ENCODE measurements around the gene GP9. TPM values are rescaled to one million over a fixed set of nuclear protein-coding genes. Genes with fewer than 3 reads are reported as not detected.
A peak's percentile ranks its signal among the peaks of the same experiment; 100 is the strongest.

The GP9 gene
- total RNA-seq, 1 experiment from 2014 or later = not detected

DNA sequence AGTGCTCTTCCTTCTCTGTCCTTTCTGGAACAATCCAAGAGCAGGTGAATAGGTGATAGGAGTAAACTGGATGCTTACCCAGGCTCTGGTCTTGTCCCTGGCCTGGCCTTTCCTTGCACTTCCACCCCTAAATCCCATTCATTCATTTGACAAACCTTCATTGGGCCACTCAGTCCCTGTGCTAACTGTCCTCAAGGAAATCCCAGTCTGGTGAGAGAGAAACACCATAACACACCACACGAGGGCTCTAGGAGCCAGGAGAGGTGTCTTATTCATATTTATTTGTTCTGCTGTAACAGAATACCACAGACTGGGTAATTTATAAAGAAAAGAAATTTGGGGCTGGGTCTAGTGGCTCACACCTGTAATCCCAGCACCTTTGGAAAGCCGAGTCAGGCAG lies 36.7 kb upstream of the GP9 start:
- TF ChIP-seq, protein P1, sequence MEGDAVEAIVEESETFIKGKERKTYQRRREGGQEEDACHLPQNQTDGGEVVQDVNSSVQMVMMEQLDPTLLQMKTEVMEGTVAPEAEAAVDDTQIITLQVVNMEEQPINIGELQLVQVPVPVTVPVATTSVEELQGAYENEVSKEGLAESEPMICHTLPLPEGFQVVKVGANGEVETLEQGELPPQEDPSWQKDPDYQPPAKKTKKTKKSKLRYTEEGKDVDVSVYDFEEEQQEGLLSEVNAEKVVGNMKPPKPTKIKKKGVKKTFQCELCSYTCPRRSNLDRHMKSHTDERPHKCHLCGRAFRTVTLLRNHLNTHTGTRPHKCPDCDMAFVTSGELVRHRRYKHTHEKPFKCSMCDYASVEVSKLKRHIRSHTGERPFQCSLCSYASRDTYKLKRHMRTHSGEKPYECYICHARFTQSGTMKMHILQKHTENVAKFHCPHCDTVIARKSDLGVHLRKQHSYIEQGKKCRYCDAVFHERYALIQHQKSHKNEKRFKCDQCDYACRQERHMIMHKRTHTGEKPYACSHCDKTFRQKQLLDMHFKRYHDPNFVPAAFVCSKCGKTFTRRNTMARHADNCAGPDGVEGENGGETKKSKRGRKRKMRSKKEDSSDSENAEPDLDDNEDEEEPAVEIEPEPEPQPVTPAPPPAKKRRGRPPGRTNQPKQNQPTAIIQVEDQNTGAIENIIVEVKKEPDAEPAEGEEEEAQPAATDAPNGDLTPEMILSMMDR (conservative IDR thresholded peaks at IDR 0.05) = peak; percentile 41; the same call in 2 of the 3 replicates
- Histone ChIP-seq H2AFZ (ENCODE audit: low read length) (no peak overlapping the region), H3T11ph (ENCODE audit: low read length) (no peak overlapping the region), H4K20me1 (ENCODE audit: control insufficient read depth, insufficient read depth, insufficient read length) (no peaks in the 10 kb centered on the region), H4K5ac (ENCODE audit: insufficient read length, low read depth, low read length) (no peak overlapping the region), H2AK5ac (ENCODE audit: insufficient read length, low read length) (no peak overlapping the region), H3K4ac (ENCODE audit: low read depth, low read length) (no peak overlapping the region), H3K79me2 (ENCODE audit: insufficient read depth, low read length) (no peaks in the 10 kb centered on the region), H2BK5ac (ENCODE audit: insufficient read length, low read length) (no peak overlapping the region), H3K56ac (ENCODE audit: insufficient read length, low read depth, low read length) (no peak overlapping the region), H3K79me1 (ENCODE audit: insufficient read depth, low read depth, low read length, poor library complexity, severe bottlenecking) (no peaks in the 10 kb centered on the region), H3K14ac (ENCODE audit: insufficient read depth, low read length) (no peak overlapping the region), H2BK15ac (ENCODE audit: low read depth, low read length) (no peak overlapping the region), H3K4me1 (ENCODE audit: insufficient read depth, low read length) (no peaks in the 10 kb centered on the region), H2BK20ac (ENCODE audit: low read depth, low read length, poor library complexity, severe bottlenecking) (no peak overlapping the region), H4K91ac (ENCODE audit: insufficient read length, low read depth, low read length) (no peak overlapping the region), H3K4me2 (ENCODE audit: insufficient read depth, insufficient read length, low read length) (no peak overlapping the region), H2BK120ac (ENCODE audit: low read depth, low read length, poor library complexity, severe bottlenecking) (no peak overlapping the region), H4K8ac (replicated peaks; ENCODE audit: insufficient read length, low read depth, low read length) (no peak overlapping the region), H3K9ac (ENCODE audit: extremely low read depth, insufficient read length, low read length) (no peak overlapping the region), H3K23me2 (ENCODE audit: insufficient read length, low read depth, low read length, poor library complexity, severe bottlenecking) (no peaks in the 10 kb centered on the region), H2BK12ac (ENCODE audit: insufficient read length, low read depth, low read length) (no peak overlapping the region), H3K18ac (ENCODE audit: insufficient read length, low read depth, low read length) (no peak overlapping the region), H3K23ac (ENCODE audit: insufficient read length, low read depth, low read length) (no peak overlapping the region), H3K9me3 (ENCODE audit: control insufficient read depth, low read depth, low read length) (no peaks in the 10 kb centered on the region), H3K27ac (ENCODE audit: insufficient read length, low read depth, low read length) (no peak overlapping the region), H3K27me3 (ENCODE audit: insufficient read depth, low read length) (peaks cover 3% of the 10 kb centered on the region; the same call in 1 of the 2 replicates)
- WGBS (ENCODE audit: extremely low coverage, insufficient read length, low lambda C conversion rate) = no CpG with 5 or more reads among the region's 2 CpGs
- Mint-ChIP-seq H3K36me3 (ENCODE audit: insufficient read depth in 1 of 3, low read depth in 3 of 3) (peaks cover 0 to 3% (median 0%) of the 10 kb centered on the region in 3 experiments; a peak in 1 of 7 replicates), H3K4me3 (no peak overlapping the region), H3K27me3 (ENCODE audit: low read depth) (peaks cover 61% of the 10 kb centered on the region), H3K27ac (no peak overlapping the region), H3K9me3 (peaks cover 0 to 3% of the 10 kb centered on the region in 2 experiments; a peak in 2 of 5 replicates), H3K4me1 (peaks cover 2 to 5% of the 10 kb centered on the region in 2 experiments; a peak in 3 of 4 replicates)
- DNase-seq = no peak

Measured in H9 (cell line).